ENCODE measurements around the gene FECH. TPM values are rescaled to one million over a fixed set of nuclear protein-coding genes. Genes with fewer than 3 reads are reported as not detected.

FECH gene
- total RNA-seq, 1 experiment from 2014 or later: 83.4 TPM

GRCh38 chr18:57505231-57505630, 81.3 kb downstream of the FECH start:
- Histone ChIP-seq H2AFZ (no peak overlapping the region), H3K27ac (no peak overlapping the region), H3K4me3 (no peak overlapping the region), H3K79me2 (ENCODE audit: low read depth) (no peaks in the 10 kb centered on the region), H3K4me1 (replicated peaks; ENCODE audit: insufficient read depth) (no peaks in the 10 kb centered on the region), H4K20me1 (ENCODE audit: insufficient read depth) (no peaks in the 10 kb centered on the region), H3K9me2 (ENCODE audit: insufficient read depth) (no peaks in the 10 kb centered on the region), H3K36me3 (ENCODE audit: low read depth) (no peaks in the 10 kb centered on the region), H3K27me3 (ENCODE audit: insufficient read depth, low read depth) (peaks cover 11% of the 10 kb centered on the region), H3F3A (ENCODE audit: insufficient read depth, low read depth) (no peaks in the 10 kb centered on the region), H3K4me2 (no peak overlapping the region), H3K9me3 (ENCODE audit: insufficient read depth, low read depth) (no peaks in the 10 kb centered on the region)
- CTCF ChIA-PET: no interaction called here
- POLR2A ChIA-PET (ENCODE audit: unreplicated experiment): no interaction called here
- intact Hi-C loops (cut with micrococcal nuclease; ENCODE audit: unreplicated experiment): no loop called here
- no peak for DNase-seq
- BruUV-seq (replicated peaks): no TSS peak
- no peak for TF ChIP-seq EZH2 (IDR thresholded peaks at IDR 0.05; ENCODE audit: low read depth)
- no peak for TF ChIP-seq CTCF (conservative IDR thresholded peaks at IDR 0.05)

- H3K9me2 ChIP-seq (ENCODE audit: insufficient read depth): no peaks in the 10 kb centered on the region
- H3K9me3 ChIP-seq (ENCODE audit: insufficient read depth, low read depth): no peaks in the 10 kb centered on the region
- H3K36me3 ChIP-seq (ENCODE audit: low read depth): no peaks in the 10 kb centered on the region
- no peaks in the 10 kb centered on the region for H3K79me2 ChIP-seq (ENCODE audit: low read depth)
- peaks cover 3% of the 10 kb centered on the region; the same call in 1 of the 2 replicates for H3K27me3 ChIP-seq (ENCODE audit: insufficient read depth, low read depth)
- ChIA-PET POLR2A (ENCODE audit: unreplicated experiment) (no interaction called here), CTCF (no interaction called here)
- H3K4me3 ChIP-seq: no peak overlapping the region
- BruUV-seq (replicated peaks): no TSS peak
- H4K20me1 ChIP-seq (ENCODE audit: insufficient read depth): no peaks in the 10 kb centered on the region
- no peaks in the 10 kb centered on the region for H3F3A ChIP-seq (ENCODE audit: insufficient read depth, low read depth)
- no peak for DNase-seq
- TF ChIP-seq CTCF (conservative IDR thresholded peaks at IDR 0.05) (no peak), EZH2 (IDR thresholded peaks at IDR 0.05; ENCODE audit: low read depth) (no peak)
- H3K27ac ChIP-seq: no peak overlapping the region
- peaks cover 3% of the 10 kb centered on the region; the same call in 1 of the 2 replicates for H3K4me1 ChIP-seq (replicated peaks; ENCODE audit: insufficient read depth)
- intact Hi-C loops (cut with micrococcal nuclease; ENCODE audit: unreplicated experiment): no loop called here
- H2AFZ ChIP-seq: no peak overlapping the region
- no peak overlapping the region for H3K4me2 ChIP-seq
These were observed 83.9 kb downstream of the FECH start for GRCh38 chr18:57502624-57503023.

- BruUV-seq (replicated peaks): no TSS peak
- ChIA-PET POLR2A (ENCODE audit: unreplicated experiment) (no interaction called here), CTCF (no interaction called here)
- Histone ChIP-seq H3F3A (ENCODE audit: insufficient read depth, low read depth) (no peaks in the 10 kb centered on the region), H3K36me3 (ENCODE audit: low read depth) (no peaks in the 10 kb centered on the region), H3K9me3 (ENCODE audit: insufficient read depth, low read depth) (no peaks in the 10 kb centered on the region), H3K9me2 (ENCODE audit: insufficient read depth) (no peaks in the 10 kb centered on the region), H3K4me1 (replicated peaks; ENCODE audit: insufficient read depth) (peaks cover 10% of the 10 kb centered on the region; the same call in 1 of the 2 replicates), H3K79me2 (ENCODE audit: low read depth) (no peaks in the 10 kb centered on the region), H3K27me3 (ENCODE audit: insufficient read depth, low read depth) (no peaks in the 10 kb centered on the region), H2AFZ (no peak overlapping the region), H3K27ac (no peak overlapping the region), H3K4me3 (no peak overlapping the region), H3K4me2 (no peak overlapping the region), H4K20me1 (ENCODE audit: insufficient read depth) (no peaks in the 10 kb centered on the region)
- no peak for TF ChIP-seq EZH2 (IDR thresholded peaks at IDR 0.05; ENCODE audit: low read depth)
- no peak for TF ChIP-seq CTCF (conservative IDR thresholded peaks at IDR 0.05)
- no peak for DNase-seq
- intact Hi-C loops (cut with micrococcal nuclease; ENCODE audit: unreplicated experiment): no loop called here
These were observed 87.7 kb downstream of the FECH start for GRCh38 chr18:57498682-57499256.

Other genes with a start within 250 kb of the FECH start
- not detected in 2 replicates for gene ST8SIA3, start 234.1 kb downstream of the FECH start, total RNA-seq (2021)
- 0.35 and 0.40 TPM in 2 replicates for gene ONECUT2, start 151.3 kb downstream of the FECH start, total RNA-seq (2021)
- 101 and 104 TPM in 2 replicates for gene NARS1, start 35.1 kb upstream of the FECH start, total RNA-seq (2021)
- 16.7 and 23.4 TPM in 2 replicates for gene ATP8B1, start 216.6 kb upstream of the FECH start, total RNA-seq (2021)

Measured in PC-9 (cell line).